Adrenal gland (tissue), 12 donors: Measurements from ENCODE around the gene FAM9B. TPM values are rescaled to one million over a fixed set of nuclear protein-coding genes. Genes with fewer than 3 reads are reported as not detected.

ENCODE experiments used
- DNase-seq, 7 donors: peaks; one replicate each; pipeline ENCODE4 v3.0.0-alpha.2; 2019 to 2020
- H3K27ac ChIP-seq, 5 donors: fragments of 200-600 bp; sonication (generic) in 4 of 5; 1 replicate in 3 of 5; 2 replicates in 2 of 5; pipeline versions ENCODE4 v1.5.1 to v1.8.0; 2016 to 2020; ENCODE audit warnings: mild to moderate bottlenecking in 1 of 5
- H3K27me3 ChIP-seq: fragments of 200-600 bp; 2 replicates; pipeline ENCODE4 v1.8.0; 2021
- H3K36me3 ChIP-seq, 2 donors: fragments of 200-600 bp; replicated peaks in 1 of 2; 1 replicate in 1 of 2; 2 replicates in 1 of 2; pipeline versions ENCODE4 v1.5.1 to v1.8.0; 2018 to 2022
- H3K4me1 ChIP-seq, 2 donors: fragments of 200-600 bp; replicated peaks in 1 of 2; 1 replicate in 1 of 2; 2 replicates in 1 of 2; pipeline versions ENCODE4 v1.5.1 to v1.8.0; 2018 to 2021
- H3K4me3 ChIP-seq, 4 donors: fragments of 200-600 bp; sonication (generic) in 3 of 4; one replicate each; pipeline ENCODE4 v1.5.1; 2016 to 2018
- H3K9me3 ChIP-seq, 3 donors: fragments of 200-600 bp; sonication (generic) in 1 of 3; replicated peaks in 1 of 3; 1 replicate in 2 of 3; 2 replicates in 1 of 3; pipeline versions ENCODE4 v1.5.1 to v1.8.0; 2016 to 2021
- POLR2A ChIP-seq, 2 donors: fragments of 450-650 bp; IDR thresholded peaks; one replicate each; pipeline ENCODE4 v1.6.1; 2017; ENCODE audit warnings: antibody characterized with exemption in 2 of 2, mild to moderate bottlenecking in 2 of 2, moderate library complexity in 1 of 2
- WGBS, 4 donors: extraction: QIAGEN DNeasy Blood & Tissue Kit in 2 of 4; methylation state at CpG; one replicate each; pipeline versions ENCODE4 v1.1.5 to v1.1.7; 2013 to 2017; 5-methylcytosine and 5-hydroxymethylcytosine counted together
- intact Hi-C, 2 donors: fragments of 100-400 bp; cut with DNase I; formaldehyde crosslinking; loops; one replicate each; pipeline versions ENCODE4 v1.14.1 to v1.15.0; 2022 to 2023
- polyA plus RNA-seq, 3 donors: library from polyadenylated mRNA; stranded (reverse); fragments of 200-250 nt in 2 of 3; fragments of 350-450 nt in 1 of 3; fragmentation: Illumina TruSeq in 1 of 3; extraction: RNeasy Lipid Tissue Mini Kit (QIAGEN cat#74804) in 1 of 3; gene quantifications; one replicate each; pipeline ENCODE4 v1.2.3, GENCODE V29; 2013 to 2014
- total RNA-seq, 9 donors: library from RNA; depleted of rRNA in 4 of 9; stranded (reverse); fragments of >200 nt in 4 of 9; fragments of 120-200 nt in 1 of 9; fragmentation: NEBNext Ultra II Directional in 1 of 9; extraction: Animal tissue kit (Norgen Biotek cat#: 25700) in 1 of 9; gene quantifications; one replicate each; pipeline versions ENCODE4 v1.1.0 to v1.2.4, GENCODE V29; 2013 to 2023
- TF ChIP-seq, protein P1 (sequence below), 6 experiments: fragments of 450-650 bp in 4 of 6; fragments of 200-600 bp in 2 of 6; sonication (generic) in 1 of 6; IDR thresholded peaks; 1 replicate in 5 of 6; 2 replicates in 1 of 6; pipeline versions ENCODE4 v1.5.1 to v1.8.0; 2016 to 2021; ENCODE audit warnings: antibody characterized with exemption in 6 of 6, mild to moderate bottlenecking in 2 of 6, moderate library complexity in 1 of 6
- donor health status: healthy with polysubstance abuse.
- donor health status: Bipolar disorder and iron deficiency.
- donor health status: DM: yes; HTN: yes; CAD: no.
- donor health status: DM: no; HTN: no; CAD: no.
- donor health status: DM: no; HTN: no; CAD: no.
- donor health status: DM: yes; HTN: yes; CAD: no.

The FAM9B gene
- total and polyA plus RNA-seq, 12 donors: 0.44 to 0.56 (median 0.44) TPM; not detected in 9

GRCh38 chrX:9055354-9055753, 21.4 kb upstream of the FAM9B start:
- Histone ChIP-seq H3K27me3 (peaks cover 23% of the 10 kb centered on the region), H3K4me1 (no peaks in the 10 kb centered on the region), H3K36me3 (no peaks in the 10 kb centered on the region), H3K27ac (no peak overlapping the region), H3K4me3 (no peak overlapping the region), H3K9me3 (no peaks in the 10 kb centered on the region)
- no peak for TF ChIP-seq POLR2A (IDR thresholded peaks at IDR 0.05)
- TF ChIP-seq, protein P1, sequence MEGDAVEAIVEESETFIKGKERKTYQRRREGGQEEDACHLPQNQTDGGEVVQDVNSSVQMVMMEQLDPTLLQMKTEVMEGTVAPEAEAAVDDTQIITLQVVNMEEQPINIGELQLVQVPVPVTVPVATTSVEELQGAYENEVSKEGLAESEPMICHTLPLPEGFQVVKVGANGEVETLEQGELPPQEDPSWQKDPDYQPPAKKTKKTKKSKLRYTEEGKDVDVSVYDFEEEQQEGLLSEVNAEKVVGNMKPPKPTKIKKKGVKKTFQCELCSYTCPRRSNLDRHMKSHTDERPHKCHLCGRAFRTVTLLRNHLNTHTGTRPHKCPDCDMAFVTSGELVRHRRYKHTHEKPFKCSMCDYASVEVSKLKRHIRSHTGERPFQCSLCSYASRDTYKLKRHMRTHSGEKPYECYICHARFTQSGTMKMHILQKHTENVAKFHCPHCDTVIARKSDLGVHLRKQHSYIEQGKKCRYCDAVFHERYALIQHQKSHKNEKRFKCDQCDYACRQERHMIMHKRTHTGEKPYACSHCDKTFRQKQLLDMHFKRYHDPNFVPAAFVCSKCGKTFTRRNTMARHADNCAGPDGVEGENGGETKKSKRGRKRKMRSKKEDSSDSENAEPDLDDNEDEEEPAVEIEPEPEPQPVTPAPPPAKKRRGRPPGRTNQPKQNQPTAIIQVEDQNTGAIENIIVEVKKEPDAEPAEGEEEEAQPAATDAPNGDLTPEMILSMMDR (IDR thresholded peaks at IDR 0.05): no peak
- 62 to 77% (median 75%) methylated on average over 2 of the region's 2 CpGs; no CpG with 5 or more reads in 1 of the 4 donors for WGBS, 4 donors
- intact Hi-C loops: no loop called here
- DNase-seq: no peak

DNA sequence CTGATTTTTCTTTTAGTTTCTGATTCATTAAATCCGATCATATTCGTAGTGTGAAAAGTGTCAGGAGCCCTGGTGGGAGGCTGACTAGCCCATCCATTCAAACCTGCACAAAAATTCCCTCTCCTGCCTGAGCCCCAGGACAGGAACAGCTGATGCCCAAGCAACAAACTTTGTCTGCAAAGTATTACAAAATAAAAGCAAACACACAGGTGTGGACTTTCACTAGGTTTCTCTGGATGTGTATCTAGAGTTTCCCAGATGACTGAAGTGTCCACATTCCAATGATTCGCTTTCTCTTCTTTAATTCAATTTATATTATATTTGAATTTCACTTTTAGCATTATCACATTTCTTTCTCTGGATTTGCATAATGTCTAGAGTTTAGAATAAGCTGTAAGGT, 18.2 kb upstream of the FAM9B start:
- no peak for TF ChIP-seq POLR2A (IDR thresholded peaks at IDR 0.05)
- TF ChIP-seq, protein P1 (IDR thresholded peaks at IDR 0.05): no peak
- no peaks in the 10 kb centered on the region for H3K4me1 ChIP-seq
- no peak overlapping the region for H3K4me3 ChIP-seq
- no peaks in the 10 kb centered on the region for H3K36me3 ChIP-seq
- no peak for DNase-seq
- no peak overlapping the region for H3K27ac ChIP-seq
- 68 to 84% (median 76%) methylated on average over 3 of the region's 3 CpGs for WGBS, 4 donors
- H3K9me3 ChIP-seq: no peaks in the 10 kb centered on the region
- peaks cover 9% of the 10 kb centered on the region for H3K27me3 ChIP-seq
- intact Hi-C loops: no loop called here

GRCh38 chrX:9050331-9050730, 16.4 kb upstream of the FAM9B start:
- Histone ChIP-seq H3K27me3 (peaks cover 6% of the 10 kb centered on the region), H3K9me3 (no peaks in the 10 kb centered on the region), H3K36me3 (no peaks in the 10 kb centered on the region), H3K4me3 (no peak overlapping the region), H3K27ac (no peak overlapping the region), H3K4me1 (no peaks in the 10 kb centered on the region)
- TF ChIP-seq POLR2A (IDR thresholded peaks at IDR 0.05): no peak
- TF ChIP-seq, protein P1 (IDR thresholded peaks at IDR 0.05): no peak
- WGBS, 4 donors: 75 to 88% (median 81%) methylated on average over 3 of the region's 3 CpGs
- intact Hi-C loops: no loop called here
- DNase-seq: no peak

DNA sequence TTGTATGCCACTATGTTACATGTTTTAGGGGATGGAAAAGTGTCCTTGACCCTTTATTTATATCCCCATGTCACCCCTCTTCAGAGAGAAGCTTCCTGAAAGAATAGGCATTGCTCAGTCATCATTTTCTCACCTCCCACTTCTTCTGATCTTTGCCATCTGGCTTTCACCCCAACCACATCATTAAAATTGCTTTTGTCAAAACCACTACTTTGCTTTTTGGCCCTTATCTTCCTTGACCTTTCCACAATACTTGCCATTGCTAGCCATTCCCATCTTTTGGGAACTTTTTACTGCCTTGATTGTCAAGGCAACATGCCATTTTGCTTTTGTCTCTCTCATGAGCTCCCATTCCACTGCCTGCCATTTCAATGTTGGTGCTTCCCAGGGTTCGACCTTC, 14.9 kb upstream of the FAM9B start:
- H3K36me3 ChIP-seq: no peaks in the 10 kb centered on the region
- H3K4me1 ChIP-seq: no peaks in the 10 kb centered on the region
- H3K27me3 ChIP-seq: peaks cover 6% of the 10 kb centered on the region
- no peak for DNase-seq
- H3K27ac ChIP-seq: no peak overlapping the region
- H3K4me3 ChIP-seq: no peak overlapping the region
- H3K9me3 ChIP-seq: no peaks in the 10 kb centered on the region
- 69 to 81% (median 73%) methylated on average over 1 of the region's 1 CpG for WGBS, 4 donors
- intact Hi-C loops: no loop called here
- TF ChIP-seq, protein P1 (IDR thresholded peaks at IDR 0.05): no peak
